Retinal pigment epithelial cell (primary cell): ENCODE data around the gene KIAA2012.

ENCODE experiments used
- DNase-seq: peaks from one replicate; pipeline ENCODE4 v3.0.0-alpha.2; 2010; ENCODE audit warnings: low read depth
- H3K4me3 ChIP-seq: 2 replicates; pipeline ENCODE4 v1.5.1; 2011; ENCODE audit warnings: mild to moderate bottlenecking, low read length, control low read depth, moderate library complexity
- TF ChIP-seq, protein P1 (sequence below): conservative IDR thresholded peaks from 2 replicates; pipeline ENCODE4 v1.5.1; 2011; ENCODE audit warnings: low read depth, low read length, control low read depth, inconsistent platforms

Gene KIAA2012

DNA sequence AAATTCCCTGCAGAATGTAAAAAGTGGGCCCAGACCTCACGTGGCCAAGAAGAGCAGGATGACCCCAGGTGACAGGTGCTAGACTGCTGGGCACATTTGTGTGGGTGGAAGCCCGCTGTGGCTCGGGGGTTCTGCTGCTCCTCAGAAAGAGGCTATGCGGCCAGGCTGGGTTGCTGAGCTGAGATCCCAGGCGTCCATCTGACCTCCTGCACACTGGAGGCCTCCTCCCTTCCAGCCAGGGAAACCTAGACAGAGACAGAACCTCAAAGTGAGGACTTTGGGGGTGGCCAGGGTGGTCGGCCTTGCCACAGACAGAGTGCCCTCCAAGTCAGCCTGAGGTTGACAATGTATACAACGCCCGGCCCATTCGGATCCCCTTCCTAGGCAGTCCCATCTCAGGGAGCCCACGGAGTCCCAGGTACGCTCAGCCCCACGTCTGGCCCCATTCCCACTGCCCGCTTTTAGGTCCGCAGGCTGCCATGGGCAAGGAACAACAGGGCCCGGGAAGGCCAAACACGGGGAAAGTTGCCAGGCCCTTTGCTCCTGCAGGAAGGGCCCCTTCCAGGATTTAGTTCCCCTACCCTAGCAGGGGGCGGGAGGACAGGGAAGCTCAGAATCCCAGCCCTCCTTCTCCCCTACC lies 75.6 kb downstream of the KIAA2012 start:
- DNase-seq, result no peak
- TF ChIP-seq, protein P1, sequence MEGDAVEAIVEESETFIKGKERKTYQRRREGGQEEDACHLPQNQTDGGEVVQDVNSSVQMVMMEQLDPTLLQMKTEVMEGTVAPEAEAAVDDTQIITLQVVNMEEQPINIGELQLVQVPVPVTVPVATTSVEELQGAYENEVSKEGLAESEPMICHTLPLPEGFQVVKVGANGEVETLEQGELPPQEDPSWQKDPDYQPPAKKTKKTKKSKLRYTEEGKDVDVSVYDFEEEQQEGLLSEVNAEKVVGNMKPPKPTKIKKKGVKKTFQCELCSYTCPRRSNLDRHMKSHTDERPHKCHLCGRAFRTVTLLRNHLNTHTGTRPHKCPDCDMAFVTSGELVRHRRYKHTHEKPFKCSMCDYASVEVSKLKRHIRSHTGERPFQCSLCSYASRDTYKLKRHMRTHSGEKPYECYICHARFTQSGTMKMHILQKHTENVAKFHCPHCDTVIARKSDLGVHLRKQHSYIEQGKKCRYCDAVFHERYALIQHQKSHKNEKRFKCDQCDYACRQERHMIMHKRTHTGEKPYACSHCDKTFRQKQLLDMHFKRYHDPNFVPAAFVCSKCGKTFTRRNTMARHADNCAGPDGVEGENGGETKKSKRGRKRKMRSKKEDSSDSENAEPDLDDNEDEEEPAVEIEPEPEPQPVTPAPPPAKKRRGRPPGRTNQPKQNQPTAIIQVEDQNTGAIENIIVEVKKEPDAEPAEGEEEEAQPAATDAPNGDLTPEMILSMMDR, result no peak

DNA sequence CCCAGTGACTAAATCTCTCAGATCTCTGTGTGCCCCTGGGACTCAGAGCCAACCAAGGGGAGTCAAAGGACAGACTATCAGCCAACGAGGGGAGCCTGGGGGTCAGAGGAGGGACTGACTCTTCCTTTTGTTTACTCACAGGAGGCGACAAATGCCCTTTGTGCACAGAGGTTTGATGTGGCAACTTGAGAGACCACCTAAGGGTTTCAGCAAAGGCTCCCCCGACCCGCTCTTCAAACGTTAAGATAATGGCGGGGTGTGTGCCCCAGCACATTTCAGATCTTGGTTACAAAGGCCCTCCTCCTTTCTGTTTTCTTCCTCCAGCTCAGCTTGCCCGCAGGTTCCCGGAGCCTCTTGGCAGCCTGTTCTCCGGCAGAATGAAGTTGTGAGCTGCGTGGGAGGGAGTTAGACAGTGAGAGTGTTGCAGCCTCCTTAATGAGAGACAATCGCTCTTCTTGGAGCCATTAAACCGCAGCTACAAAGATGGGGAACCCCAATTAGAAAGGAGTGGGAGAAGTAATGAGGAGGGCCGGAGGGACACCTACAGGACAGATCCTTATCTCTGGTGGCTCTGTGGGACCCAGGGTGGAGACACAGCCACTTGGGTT lies 76.2 kb downstream of the KIAA2012 start:
- TF ChIP-seq, protein P1, result no peak
- no peak overlapping the region for H3K4me3 ChIP-seq

More for the DNA sequence above, 75.6 kb downstream of the KIAA2012 start:
- H3K4me3 ChIP-seq, result no peak overlapping the region

DNA sequence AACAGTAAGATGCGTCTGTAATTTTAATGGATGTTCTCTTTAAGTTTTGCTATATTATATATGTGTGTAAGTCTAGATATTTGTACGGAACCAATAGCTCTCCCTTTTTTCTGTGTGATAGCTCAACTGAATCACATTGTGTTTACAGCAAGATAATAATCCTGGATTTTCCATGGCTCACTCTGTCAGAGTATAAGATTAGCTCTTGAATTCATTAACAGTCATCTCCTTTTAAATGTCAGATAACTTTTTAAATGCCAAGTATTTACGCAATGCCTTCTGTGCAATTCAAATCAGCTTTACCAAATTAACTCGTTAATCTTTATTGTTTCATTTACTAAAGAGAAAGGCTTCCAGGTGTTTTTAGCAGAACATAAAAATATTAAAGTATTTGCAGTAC lies 76.9 kb downstream of the KIAA2012 start:
- no peak for DNase-seq
- TF ChIP-seq, protein P1, result no peak
- H3K4me3 ChIP-seq, result no peak overlapping the region

More for the DNA sequence above, 76.2 kb downstream of the KIAA2012 start:
- DNase-seq, result no peak

DNA sequence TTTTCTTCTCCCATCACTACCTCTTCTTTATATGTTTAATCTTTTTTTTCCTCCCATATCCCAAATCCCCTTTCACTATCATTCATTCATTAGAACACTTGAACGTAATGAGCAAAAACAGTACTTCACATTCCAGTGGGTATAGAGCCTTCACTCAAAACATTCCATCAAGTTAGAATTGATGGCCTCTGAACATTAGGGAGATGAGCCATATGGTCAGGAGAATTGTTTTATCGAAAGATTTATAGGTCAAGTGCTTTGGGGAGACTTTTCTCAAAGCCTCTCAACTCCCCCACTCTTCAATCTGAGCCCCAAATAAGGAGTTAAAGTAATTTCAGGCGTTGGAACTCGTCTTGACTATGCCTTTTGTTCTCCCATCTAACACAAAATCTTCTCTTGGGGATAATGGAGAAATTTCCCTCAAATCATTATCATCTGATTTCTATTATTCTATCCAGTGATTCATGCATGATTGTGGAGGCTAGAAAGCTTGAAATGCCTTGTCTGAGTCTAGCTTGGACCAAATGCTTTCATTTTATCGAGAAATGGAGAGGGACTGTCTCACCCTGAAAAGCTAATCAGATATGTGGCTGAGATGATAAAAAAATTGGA lies 79.2 kb downstream of the KIAA2012 start:
- TF ChIP-seq, protein P1, result no peak
- no peak for DNase-seq
- no peak overlapping the region for H3K4me3 ChIP-seq

DNA sequence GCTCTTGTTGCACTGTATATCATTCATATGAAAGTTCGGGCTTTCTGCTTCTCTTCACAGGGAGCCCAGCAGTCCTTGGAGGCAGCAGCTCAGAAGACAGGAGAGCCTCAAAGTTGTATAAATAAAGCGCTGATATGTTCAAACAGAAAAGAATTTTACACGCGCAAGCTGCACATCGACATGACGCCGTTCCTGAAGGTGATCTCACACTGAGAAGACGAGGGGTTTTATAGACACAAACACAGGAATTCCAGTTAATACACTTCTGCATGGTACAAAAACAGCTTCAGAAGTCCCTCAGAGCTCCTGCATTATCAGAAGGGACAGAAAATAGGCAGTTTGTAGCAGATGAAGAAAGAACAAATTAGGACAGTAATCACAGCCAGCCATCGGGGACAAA lies 81.6 kb downstream of the KIAA2012 start:
- H3K4me3 ChIP-seq, result no peak overlapping the region
- no peak for DNase-seq
- TF ChIP-seq, protein P1, result no peak

DNA sequence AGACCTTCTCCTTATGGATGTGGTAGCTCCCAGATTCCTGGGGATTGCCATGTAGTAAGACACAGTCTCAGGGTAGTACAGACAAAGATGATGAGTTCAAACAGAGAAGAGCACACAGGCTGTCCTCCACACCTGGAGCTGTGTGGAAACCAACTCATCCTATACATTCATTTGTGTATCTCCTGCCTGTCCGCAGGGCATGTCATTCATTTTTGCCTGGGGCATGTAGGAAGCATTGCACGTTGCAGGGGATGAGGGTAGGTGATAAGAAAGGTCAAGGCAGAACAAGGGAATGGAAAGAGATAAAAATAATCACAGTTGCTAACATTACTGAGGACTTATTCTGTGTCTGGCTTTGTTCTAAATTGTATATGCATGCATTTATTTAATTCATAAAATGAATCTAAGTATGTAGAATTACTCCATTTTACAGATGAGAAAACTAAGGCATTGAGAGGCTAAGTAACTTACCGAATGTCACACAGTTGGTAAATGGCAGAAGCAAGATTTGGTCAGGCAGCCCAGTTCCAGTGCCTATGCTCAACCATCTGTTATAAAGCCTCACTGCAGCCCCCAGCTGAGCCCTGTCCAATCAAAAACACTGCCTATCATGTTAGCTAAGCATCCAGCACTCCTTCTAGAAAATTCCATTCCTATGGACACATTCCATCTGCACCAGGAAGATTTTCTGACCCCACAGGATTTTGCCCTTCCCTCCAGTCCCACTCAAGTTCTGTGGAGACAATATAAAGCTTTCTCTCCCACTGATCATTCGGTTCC lies 84.3 kb downstream of the KIAA2012 start:
- no peak overlapping the region for H3K4me3 ChIP-seq
- DNase-seq, result no peak
- TF ChIP-seq, protein P1, result no peak
